IMR-90 (cell line): ENCODE data around the gene ANKRD24. TPM values are rescaled to one million over a fixed set of nuclear protein-coding genes. Genes with fewer than 3 reads are reported as not detected.

Source experiments
- ATAC-seq: fragments of 200-7000 bp; cut with Tn5 transposase; 2 replicates; pipeline ENCODE4 v1.9.1; 2020; ENCODE audit warnings: low read depth, mild to moderate bottlenecking, moderate library complexity
- BruUV-seq: library from RNA; stranded (reverse); fragments of 400-500 nt; replicated peaks from 2 replicates; lab custom pipeline; 2021; lab: Mats Ljungman, UMichigan
- CTCF ChIA-PET: fragments of 300-600 bp; formaldehyde crosslinking; extraction: SDS; loops from one replicate; lab custom pipeline; 2021; ENCODE audit warnings: antibody characterized with exemption; lab: Yijun Ruan, JAX
- POLR2A ChIA-PET: fragments of 300-600 bp; sonication (Branson Sonifier 250); formaldehyde crosslinking; loops from one replicate; lab custom pipeline; 2022; ENCODE audit warnings: antibody characterized with exemption; ENCODE audit not compliant: unreplicated experiment; lab: Charles Lee
- DNase-seq: peaks from one replicate; pipeline ENCODE4 v3.0.0; 2013
- H2AFZ ChIP-seq: replicated peaks from 2 replicates; pipeline ENCODE3; 2013; ENCODE audit warnings: low read length, mild to moderate bottlenecking; ENCODE audit not compliant: poor library complexity
- H2AK5ac ChIP-seq: 2 replicates; pipeline ENCODE4 v1.6.1; 2013; ENCODE audit warnings: low read depth, low read length, inconsistent platforms
- H2AK9ac ChIP-seq: replicated peaks from 2 replicates; pipeline ENCODE3; 2013; ENCODE audit warnings: mild to moderate bottlenecking, low read depth, low read length, moderate library complexity; ENCODE audit not compliant: poor library complexity
- H2BK120ac ChIP-seq: 2 replicates; pipeline ENCODE4 v1.6.1; 2013; ENCODE audit warnings: low read depth, low read length, inconsistent platforms
- H2BK15ac ChIP-seq: 3 replicates; pipeline ENCODE4 v1.6.1; 2013; ENCODE audit warnings: low read depth, low read length, inconsistent platforms
- H2BK20ac ChIP-seq: 2 replicates; pipeline ENCODE4 v1.6.1; 2013; ENCODE audit warnings: low read depth, mild to moderate bottlenecking, inconsistent platforms, low read length, moderate library complexity
- H2BK5ac ChIP-seq: 2 replicates; pipeline ENCODE4 v1.6.1; 2013; ENCODE audit warnings: mild to moderate bottlenecking, low read depth, low read length, inconsistent platforms; ENCODE audit not compliant: poor library complexity, severe bottlenecking
- H3K14ac ChIP-seq: replicated peaks from 2 replicates; pipeline ENCODE4 v1.6.1; 2013; ENCODE audit warnings: low read depth, low read length, inconsistent platforms
- H3K18ac ChIP-seq: 2 replicates; pipeline ENCODE4 v1.6.1; 2013; ENCODE audit warnings: low read depth, low read length, control low read depth
- H3K23ac ChIP-seq: 2 replicates; pipeline ENCODE4 v1.6.1; 2013; ENCODE audit warnings: low read depth, low read length, inconsistent platforms
- H3K27ac ChIP-seq: 2 replicates; pipeline ENCODE4 v1.5.1; 2013; ENCODE audit warnings: mild to moderate bottlenecking, control low read depth, low read length; ENCODE audit not compliant: insufficient read depth
- H3K27me3 ChIP-seq: 2 replicates; pipeline ENCODE4 v1.6.1; 2013; ENCODE audit warnings: low read length; ENCODE audit not compliant: control insufficient read depth, insufficient read depth
- H3K36me3 ChIP-seq: 2 replicates; pipeline ENCODE4 v1.6.1; 2013; ENCODE audit warnings: low read length, mixed read lengths; ENCODE audit not compliant: control insufficient read depth, insufficient read depth
- H3K4ac ChIP-seq: 2 replicates; pipeline ENCODE4 v1.6.1; 2013; ENCODE audit warnings: low read depth, low read length, inconsistent platforms
- H3K4me1 ChIP-seq: 2 replicates; pipeline ENCODE4 v1.6.1; 2013; ENCODE audit warnings: low read length, mixed read lengths; ENCODE audit not compliant: control insufficient read depth, insufficient read depth
- H3K4me2 ChIP-seq: 2 replicates; pipeline ENCODE4 v1.6.1; 2013; ENCODE audit warnings: low read depth, mild to moderate bottlenecking, control low read depth, low read length, moderate library complexity
- H3K4me3 ChIP-seq: 2 replicates; pipeline ENCODE4 v1.5.1; 2013; ENCODE audit warnings: low read depth, mild to moderate bottlenecking, control low read depth, low read length, moderate library complexity; ENCODE audit not compliant: insufficient read depth
- H3K56ac ChIP-seq: 2 replicates; pipeline ENCODE4 v1.6.1; 2013; ENCODE audit warnings: low read length, inconsistent platforms; ENCODE audit not compliant: insufficient read depth; ENCODE audit errors: extremely low read depth
- H3K79me1 ChIP-seq, 2 experiments: 2 replicates each; pipeline ENCODE4 v1.6.1; 2013; ENCODE audit warnings: low read length in 2 of 2, inconsistent platforms in 1 of 2, low read depth in 1 of 2
- H3K9ac ChIP-seq: 2 replicates; pipeline ENCODE4 v1.6.1; 2013; ENCODE audit warnings: low read depth, low read length, control low read depth
- H3K9me1 ChIP-seq: 2 replicates; pipeline ENCODE4 v1.6.1; 2013; ENCODE audit warnings: low read length, inconsistent platforms; ENCODE audit not compliant: insufficient read depth
- H3K9me3 ChIP-seq: 2 replicates; pipeline ENCODE4 v1.6.1; 2013; ENCODE audit warnings: low read length; ENCODE audit not compliant: control insufficient read depth, insufficient read depth
- H4K20me1 ChIP-seq: 2 replicates; pipeline ENCODE4 v1.6.1; 2013; ENCODE audit warnings: low read length, inconsistent platforms; ENCODE audit not compliant: insufficient read depth
- H4K5ac ChIP-seq: 2 replicates; pipeline ENCODE4 v1.6.1; 2013; ENCODE audit warnings: mild to moderate bottlenecking, low read depth, low read length, control low read depth
- H4K8ac ChIP-seq, 2 experiments: 2 replicates each; pipeline ENCODE4 v1.6.1; 2013; ENCODE audit warnings: low read depth in 2 of 2, low read length in 2 of 2, control low read depth in 1 of 2, inconsistent platforms in 1 of 2
- H4K91ac ChIP-seq: 2 replicates; pipeline ENCODE4 v1.6.1; 2013; ENCODE audit warnings: low read depth, low read length, inconsistent platforms; ENCODE audit not compliant: insufficient read depth
- CEBPB ChIP-seq: IDR thresholded peaks from 2 replicates; pipeline ENCODE4 v1.6.1; 2012; ENCODE audit warnings: low read depth, low read length, improper control_type of control experiment
- CHD1 ChIP-seq: IDR thresholded peaks from 2 replicates; pipeline ENCODE4 v1.6.1; 2012; ENCODE audit warnings: low read depth, low read length, improper control_type of control experiment
- MAFK ChIP-seq: IDR thresholded peaks from 2 replicates; pipeline ENCODE4 v1.6.1; 2012; ENCODE audit warnings: low read depth, low read length, improper control_type of control experiment
- MAZ ChIP-seq: IDR thresholded peaks from 2 replicates; pipeline ENCODE4 v1.6.1; 2012; ENCODE audit warnings: low read depth, mild to moderate bottlenecking, low read length, improper control_type of control experiment, moderate library complexity, borderline replicate concordance
- MXI1 ChIP-seq: IDR thresholded peaks from 2 replicates; pipeline ENCODE4 v1.6.1; 2012; ENCODE audit warnings: low read depth, mild to moderate bottlenecking, low read length, moderate library complexity, borderline replicate concordance
- POLR2A ChIP-seq: IDR thresholded peaks from 2 replicates; pipeline ENCODE4 v1.6.1; 2012; ENCODE audit warnings: mild to moderate bottlenecking, low read depth, low read length
- RAD21 ChIP-seq: IDR thresholded peaks from 2 replicates; pipeline ENCODE4 v1.6.1; 2012; ENCODE audit warnings: low read length, improper control_type of control experiment
- RCOR1 ChIP-seq: IDR thresholded peaks from 2 replicates; pipeline ENCODE4 v1.6.1; 2012; ENCODE audit warnings: mild to moderate bottlenecking, low read length, improper control_type of control experiment; ENCODE audit not compliant: insufficient replicate concordance
- RFX5 ChIP-seq: IDR thresholded peaks from 2 replicates; pipeline ENCODE4 v1.8.0; 2012; ENCODE audit warnings: low read depth, mild to moderate bottlenecking, low read length, moderate library complexity
- SMC3 ChIP-seq: fragments of 150-350 bp; IDR thresholded peaks from 2 replicates; pipeline ENCODE4 v1.6.1; 2016; ENCODE audit warnings: low read depth, mild to moderate bottlenecking, antibody characterized with exemption, low read length, moderate library complexity
- WGBS, 2 experiments: methylation state at CpG; one replicate each; pipeline versions ENCODE4 v1.1.5 to v1.1.7; 2013; ENCODE audit warnings: missing lambda C conversion rate in 2 of 2; ENCODE audit not compliant: insufficient read length in 1 of 2; ENCODE audit errors: extremely low coverage in 2 of 2; 5-methylcytosine and 5-hydroxymethylcytosine counted together
- dilution Hi-C: fragments of 300-500 bp; cut with HindIII; formaldehyde crosslinking; loops from one replicate; pipeline ENCODE4 v1.14.3; 2018; ENCODE audit warnings: low sequenced_read_pairs; ENCODE audit not compliant: unreplicated experiment
- in situ Hi-C: fragments of 300-500 bp; cut with MboI; formaldehyde crosslinking; loops from 3 replicates; pipeline ENCODE4 v1.14.3; 2019; ENCODE audit warnings: low sequenced_read_pairs, inconsistent platforms, mixed read lengths
- intact Hi-C: fragments of 100-400 bp; cut with micrococcal nuclease; formaldehyde crosslinking; loops from 2 replicates; pipeline ENCODE4 v1.10.0; 2022
- polyA plus RNA-seq, 3 experiments: library from polyadenylated mRNA; depleted of rRNA; stranded (reverse); fragments of >200 nt; gene quantifications; 2 replicates each; pipeline ENCODE4 v1.2.3, GENCODE V29; 2012; ENCODE audit warnings: low replicate concordance in 1 of 3
- total RNA-seq: library from RNA; depleted of rRNA; stranded (reverse); fragments of >200 nt; gene quantifications from 2 replicates; pipeline ENCODE4 v1.2.3, GENCODE V29; 2012
- TF ChIP-seq, protein P1 (sequence below): conservative IDR thresholded peaks from 2 replicates; pipeline ENCODE4 v1.5.1; 2012; ENCODE audit warnings: mild to moderate bottlenecking, low read depth, low read length, improper control_type of control experiment
- TF ChIP-seq, protein P2 (sequence below): fragments of 150-350 bp; IDR thresholded peaks from 2 replicates; pipeline ENCODE4 v1.6.1; 2017; ENCODE audit warnings: mild to moderate bottlenecking, antibody characterized with exemption, low read length, low read depth
- TF ChIP-seq, protein P3 (sequence below): fragments of 150-350 bp; IDR thresholded peaks from 2 replicates; pipeline ENCODE4 v1.6.1; 2016; ENCODE audit warnings: low read depth, mild to moderate bottlenecking, low read length, moderate library complexity, borderline replicate concordance

ANKRD24 gene
- total and polyA plus RNA-seq, 2 of the 4 experiments (the other 2 are of a cell fraction) = 0.18 to 0.21 TPM

DNA sequence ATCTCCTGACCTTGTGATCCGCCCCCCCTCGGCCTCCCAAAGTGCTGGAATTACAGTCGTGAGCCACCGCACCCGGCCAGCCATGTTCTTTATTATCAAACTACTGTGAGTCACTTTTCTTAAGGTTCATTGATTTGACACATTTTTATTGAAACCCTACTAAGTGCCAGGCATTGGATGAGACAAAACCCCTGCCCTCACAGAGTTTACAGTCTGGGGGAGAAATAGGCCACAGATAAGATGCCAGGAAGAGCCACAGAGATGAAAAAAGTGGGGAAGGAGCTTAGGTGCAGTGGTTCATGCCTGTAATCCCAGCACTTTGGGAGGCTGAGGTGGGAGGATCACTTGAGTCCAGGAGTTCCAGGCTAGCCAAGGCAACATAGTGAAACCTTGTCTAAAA lies 44.0 kb upstream of the ANKRD24 start:
- ATAC-seq (no peak), DNase-seq (no peak)
- H3K79me1 ChIP-seq = no peaks in the 10 kb centered on the region
- no peak overlapping the region for H2BK120ac ChIP-seq
- no peak overlapping the region for H4K5ac ChIP-seq
- H3K36me3 ChIP-seq = no peaks in the 10 kb centered on the region
- no peak overlapping the region for H3K9ac ChIP-seq
- in situ Hi-C loops = no loop called here
- peaks cover 2% of the 10 kb centered on the region for H3K4me1 ChIP-seq
- no peak overlapping the region for H3K18ac ChIP-seq
- no TSS peak for BruUV-seq
- H4K91ac ChIP-seq = no peak overlapping the region
- no peak overlapping the region for H2AK9ac ChIP-seq
- no peak overlapping the region for H2AFZ ChIP-seq
- no peak overlapping the region for H3K23ac ChIP-seq
- intact Hi-C loops = no loop called here
- POLR2A ChIA-PET = no interaction called here
- H3K27ac ChIP-seq = no peak overlapping the region
- no peak overlapping the region for H2BK20ac ChIP-seq
- no peaks in the 10 kb centered on the region for H4K20me1 ChIP-seq
- no peak overlapping the region for H2BK15ac ChIP-seq
- no peak overlapping the region for H4K8ac ChIP-seq
- no peaks in the 10 kb centered on the region for H3K9me3 ChIP-seq
- no peak overlapping the region for H3K4ac ChIP-seq
- TF ChIP-seq MAZ = no peak
- TF ChIP-seq MXI1 = no peak
- TF ChIP-seq POLR2A = no peak
- TF ChIP-seq CHD1 = no peak
- TF ChIP-seq MAFK = no peak
- no peak for TF ChIP-seq RFX5
- TF ChIP-seq RAD21 = no peak
- TF ChIP-seq, protein P1, sequence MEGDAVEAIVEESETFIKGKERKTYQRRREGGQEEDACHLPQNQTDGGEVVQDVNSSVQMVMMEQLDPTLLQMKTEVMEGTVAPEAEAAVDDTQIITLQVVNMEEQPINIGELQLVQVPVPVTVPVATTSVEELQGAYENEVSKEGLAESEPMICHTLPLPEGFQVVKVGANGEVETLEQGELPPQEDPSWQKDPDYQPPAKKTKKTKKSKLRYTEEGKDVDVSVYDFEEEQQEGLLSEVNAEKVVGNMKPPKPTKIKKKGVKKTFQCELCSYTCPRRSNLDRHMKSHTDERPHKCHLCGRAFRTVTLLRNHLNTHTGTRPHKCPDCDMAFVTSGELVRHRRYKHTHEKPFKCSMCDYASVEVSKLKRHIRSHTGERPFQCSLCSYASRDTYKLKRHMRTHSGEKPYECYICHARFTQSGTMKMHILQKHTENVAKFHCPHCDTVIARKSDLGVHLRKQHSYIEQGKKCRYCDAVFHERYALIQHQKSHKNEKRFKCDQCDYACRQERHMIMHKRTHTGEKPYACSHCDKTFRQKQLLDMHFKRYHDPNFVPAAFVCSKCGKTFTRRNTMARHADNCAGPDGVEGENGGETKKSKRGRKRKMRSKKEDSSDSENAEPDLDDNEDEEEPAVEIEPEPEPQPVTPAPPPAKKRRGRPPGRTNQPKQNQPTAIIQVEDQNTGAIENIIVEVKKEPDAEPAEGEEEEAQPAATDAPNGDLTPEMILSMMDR = no peak
- TF ChIP-seq SMC3 = no peak
- TF ChIP-seq CEBPB = no peak
- TF ChIP-seq, protein P2, sequence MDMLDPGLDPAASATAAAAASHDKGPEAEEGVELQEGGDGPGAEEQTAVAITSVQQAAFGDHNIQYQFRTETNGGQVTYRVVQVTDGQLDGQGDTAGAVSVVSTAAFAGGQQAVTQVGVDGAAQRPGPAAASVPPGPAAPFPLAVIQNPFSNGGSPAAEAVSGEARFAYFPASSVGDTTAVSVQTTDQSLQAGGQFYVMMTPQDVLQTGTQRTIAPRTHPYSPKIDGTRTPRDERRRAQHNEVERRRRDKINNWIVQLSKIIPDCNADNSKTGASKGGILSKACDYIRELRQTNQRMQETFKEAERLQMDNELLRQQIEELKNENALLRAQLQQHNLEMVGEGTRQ = no peak
- no peak for TF ChIP-seq RCOR1
- TF ChIP-seq, protein P3, sequence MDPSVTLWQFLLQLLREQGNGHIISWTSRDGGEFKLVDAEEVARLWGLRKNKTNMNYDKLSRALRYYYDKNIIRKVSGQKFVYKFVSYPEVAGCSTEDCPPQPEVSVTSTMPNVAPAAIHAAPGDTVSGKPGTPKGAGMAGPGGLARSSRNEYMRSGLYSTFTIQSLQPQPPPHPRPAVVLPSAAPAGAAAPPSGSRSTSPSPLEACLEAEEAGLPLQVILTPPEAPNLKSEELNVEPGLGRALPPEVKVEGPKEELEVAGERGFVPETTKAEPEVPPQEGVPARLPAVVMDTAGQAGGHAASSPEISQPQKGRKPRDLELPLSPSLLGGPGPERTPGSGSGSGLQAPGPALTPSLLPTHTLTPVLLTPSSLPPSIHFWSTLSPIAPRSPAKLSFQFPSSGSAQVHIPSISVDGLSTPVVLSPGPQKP = no peak
- H2BK5ac ChIP-seq = no peak overlapping the region
- no peak overlapping the region for H3K4me3 ChIP-seq
- no peak overlapping the region for H3K14ac ChIP-seq
- WGBS, 2 experiments = no CpG with 5 or more reads among the region's 5 CpGs
- H3K56ac ChIP-seq = no peak overlapping the region
- dilution Hi-C loops = no loop called here
- no peaks in the 10 kb centered on the region for H3K27me3 ChIP-seq
- no peak overlapping the region for H2AK5ac ChIP-seq
- CTCF ChIA-PET = interaction anchor here (1.1 kb wide), 1 partner anchor 10 kb away, joined by 3 read pairs; no protein-coding TSS in a partner anchor
- H3K4me2 ChIP-seq = no peak overlapping the region
- H3K9me1 ChIP-seq = no peaks in the 10 kb centered on the region
